Kidney (tissue), 14 donors: Measurements from ENCODE around the gene RHOT1. TPM values are rescaled to one million over a fixed set of nuclear protein-coding genes. Genes with fewer than 3 reads are reported as not detected.
"Not testable (repeated sequence)": the region's sequence is repeated elsewhere in the genome, so short reads cannot be mapped to it uniquely, and the experiment has no call there.

ENCODE experiments used
- DNase-seq, 5 donors: peaks; one replicate each; pipeline ENCODE4 v3.0.0-alpha.2; 2013 to 2020
- FAIRE-seq: peaks from 2 replicates; lab custom pipeline; 2012; peaks lifted over from hg19 to GRCh38; lab: Jason Lieb, UNC
- H3K27ac ChIP-seq, 2 donors: one replicate each; pipeline ENCODE4 v1.7.0; 2013; ENCODE audit warnings: low read depth in 2 of 2, low read length in 2 of 2, inconsistent platforms in 1 of 2
- H3K27me3 ChIP-seq: one replicate; pipeline ENCODE4 v1.7.1; 2013; ENCODE audit warnings: low read length, inconsistent platforms; ENCODE audit not compliant: control insufficient read depth, insufficient read depth
- H3K36me3 ChIP-seq, 3 donors: one replicate each; pipeline versions ENCODE4 v1.7.0 to v1.7.1; 2013; ENCODE audit warnings: low read length in 3 of 3, control low read depth in 1 of 3, inconsistent platforms in 1 of 3; ENCODE audit not compliant: insufficient read depth in 3 of 3, control insufficient read depth in 2 of 3
- H3K4me1 ChIP-seq, 3 donors: one replicate each; pipeline versions ENCODE4 v1.7.0 to v1.7.1; 2013; ENCODE audit warnings: low read length in 3 of 3, inconsistent platforms in 1 of 3, low read depth in 1 of 3; ENCODE audit not compliant: control insufficient read depth in 2 of 3, insufficient read depth in 2 of 3
- H3K4me3 ChIP-seq, 3 donors: one replicate each; pipeline versions ENCODE4 v1.7.0 to v1.8.1; 2013; ENCODE audit warnings: low read length in 3 of 3, control low read depth in 1 of 3, inconsistent platforms in 1 of 3
- H3K9ac ChIP-seq, 3 donors: one replicate each; pipeline versions ENCODE4 v1.7.0 to v1.7.1; 2013; ENCODE audit warnings: low read length in 3 of 3, control low read depth in 1 of 3, inconsistent platforms in 1 of 3
- H3K9me3 ChIP-seq, 3 donors: one replicate each; pipeline versions ENCODE4 v1.7.0 to v1.7.1; 2013; ENCODE audit warnings: low read length in 3 of 3, control low read depth in 1 of 3, inconsistent platforms in 1 of 3; ENCODE audit not compliant: control insufficient read depth in 2 of 3, insufficient read depth in 1 of 3
- CTCF ChIP-seq: IDR thresholded peaks from 3 replicates; pipeline ENCODE4 v1.5.1; 2012; ENCODE audit warnings: mild to moderate bottlenecking, moderate library complexity, borderline replicate concordance; ENCODE audit not compliant: insufficient read depth; ENCODE audit errors: extremely low read depth
- intact Hi-C: fragments of 100-400 bp; cut with DNase I; formaldehyde crosslinking; loops from one replicate; pipeline ENCODE4 v1.11.1; 2022
- polyA plus RNA-seq: library from polyadenylated mRNA; stranded (reverse); fragments of 350-450 nt; fragmentation: Illumina TruSeq; extraction: RNeasy Lipid Tissue Mini Kit (QIAGEN cat#74804); gene quantifications from one replicate; pipeline ENCODE4 v1.2.3, GENCODE V29; 2014; ENCODE audit warnings: low read depth, low replicate concordance; ENCODE audit not compliant: insufficient read depth
- total RNA-seq: library from RNA; stranded (reverse); fragmentation: NEBNext Ultra II Directional; extraction: Animal tissue kit (Norgen Biotek cat#: 25700); gene quantifications from one replicate; pipeline ENCODE4 v1.2.1, GENCODE V29; 2021
- donor health status: control.
- donor health status: control.
- donor health status: control.
- donor health status: control.
- donor health status: control.
- donor health status: DM: yes; HTN: yes; CAD: no.
- donor health status: Normal renal cell carcinoma (clear cell type).

The RHOT1 gene
- total and polyA plus RNA-seq, 2 donors from 2014 or later = 25.6 to 30.4 TPM

DNA sequence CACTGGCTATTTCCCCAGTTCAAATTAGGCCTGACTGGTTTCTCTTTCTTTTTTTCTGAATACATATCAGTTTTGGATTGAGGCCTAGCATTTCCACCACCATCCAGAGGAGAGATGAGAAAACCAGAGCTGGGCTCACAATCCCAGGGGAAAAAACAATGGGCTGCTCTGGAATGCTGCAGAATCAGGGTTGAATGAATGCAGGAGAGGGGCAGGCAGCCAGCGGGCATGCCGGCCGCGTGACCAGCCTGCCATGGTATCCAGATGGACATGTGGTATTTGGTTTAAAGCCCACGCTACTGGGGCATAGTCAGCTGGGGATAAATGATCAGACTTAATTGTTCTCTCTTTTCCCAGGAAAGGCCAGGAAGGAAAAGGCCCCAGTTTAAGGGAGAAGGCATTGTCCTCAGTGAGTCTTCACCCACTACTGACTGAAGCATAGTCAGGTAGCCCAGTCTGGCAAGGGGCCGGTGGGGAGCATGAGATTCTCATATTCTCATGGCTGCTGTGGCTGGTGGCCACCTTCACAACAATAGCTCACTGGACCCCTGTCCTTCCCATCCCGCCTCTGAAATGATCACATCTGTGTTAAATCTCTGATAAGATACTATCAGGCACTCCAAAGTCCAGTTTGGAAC, 38.7 kb upstream of the RHOT1 start:
- FAIRE-seq = no peak
- TF ChIP-seq CTCF = no peak
- Histone ChIP-seq H3K36me3 (no peaks in the 10 kb centered on the region), H3K27me3 (no peaks in the 10 kb centered on the region), H3K9ac (no peak overlapping the region), H3K9me3 (no peaks in the 10 kb centered on the region), H3K27ac (no peak overlapping the region), H3K4me3 (no peak overlapping the region), H3K4me1 (no peaks in the 10 kb centered on the region)
- intact Hi-C loops = no loop called here
- DNase-seq = peak in 1 of 5 donors; percentile 19

DNA sequence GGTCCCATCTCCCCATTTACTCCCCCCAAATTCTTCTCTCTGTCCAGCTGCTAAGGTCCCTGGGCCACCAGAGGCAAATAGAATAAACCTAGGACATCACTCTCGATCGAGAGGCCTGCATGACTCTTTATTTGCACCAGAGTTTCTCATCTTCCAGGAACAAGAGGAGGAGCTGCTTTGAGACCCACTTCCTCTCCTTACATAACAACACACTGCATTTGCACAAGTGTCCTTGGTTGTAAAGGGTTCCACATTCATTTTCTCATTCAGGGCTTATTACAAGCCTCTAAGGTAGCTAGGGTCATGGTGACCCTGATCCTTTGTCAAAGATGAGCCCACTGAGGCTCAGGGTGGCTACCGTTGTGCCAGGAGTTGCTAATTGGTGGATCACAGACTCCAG, 38.1 kb upstream of the RHOT1 start:
- no peaks in the 10 kb centered on the region for H3K4me1 ChIP-seq
- H3K9ac ChIP-seq = no peak overlapping the region
- H3K27ac ChIP-seq = no peak overlapping the region
- H3K36me3 ChIP-seq = no peaks in the 10 kb centered on the region
- DNase-seq = peak in 1 of 5 donors; percentile 0
- no peak for FAIRE-seq
- no peaks in the 10 kb centered on the region for H3K27me3 ChIP-seq
- no peak overlapping the region for H3K4me3 ChIP-seq
- TF ChIP-seq CTCF = no peak
- H3K9me3 ChIP-seq = no peaks in the 10 kb centered on the region
- intact Hi-C loops = no loop called here

DNA sequence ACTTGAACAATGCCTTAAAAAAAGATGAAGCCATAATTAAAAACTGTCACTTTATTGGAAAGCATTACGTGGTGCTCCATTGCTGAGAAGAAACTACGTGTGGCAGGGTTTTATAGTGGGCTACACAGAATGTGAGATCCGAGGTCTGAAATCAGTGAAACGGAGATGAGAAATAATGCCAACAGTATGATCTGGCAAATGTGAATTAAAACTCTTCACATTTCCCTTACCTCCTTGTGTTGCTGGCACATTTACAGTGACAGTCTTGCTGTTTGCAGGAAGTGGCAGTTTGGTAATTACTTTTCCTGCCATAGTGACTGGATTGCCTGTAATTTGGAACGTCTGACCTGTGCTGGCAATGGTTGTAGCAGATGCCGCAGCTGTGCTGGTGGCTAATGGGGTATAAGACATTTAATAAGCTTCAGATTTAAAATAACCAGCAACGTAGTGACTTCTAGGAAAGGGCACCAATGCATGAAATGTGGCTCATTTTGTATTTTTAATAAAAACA, 35.8 kb upstream of the RHOT1 start:
- H3K9me3 ChIP-seq, H3K36me3 ChIP-seq, H3K4me3 ChIP-seq, intact Hi-C loops, H3K4me1 ChIP-seq, H3K27ac ChIP-seq, H3K9ac ChIP-seq, H3K27me3 ChIP-seq, FAIRE-seq: not testable (repeated sequence)
- peak in 1 of 5 donors; percentile 0 for DNase-seq

GRCh38 chr17:32107194-32107593, 35.1 kb upstream of the RHOT1 start:
- not testable (repeated sequence) for DNase-seq

More at GRCh38 chr17:32107194-32107593, 35.1 kb upstream of the RHOT1 start:
- H3K27ac ChIP-seq, H3K36me3 ChIP-seq, H3K4me3 ChIP-seq, H3K9me3 ChIP-seq, H3K9ac ChIP-seq, FAIRE-seq, H3K27me3 ChIP-seq, H3K4me1 ChIP-seq, intact Hi-C loops: not testable (repeated sequence)
